GM23248 (cell line): ENCODE measurements around the gene NPTX2. TPM values are rescaled to one million over a fixed set of nuclear protein-coding genes. Genes with fewer than 3 reads are reported as not detected.

ENCODE experiments used
- DNase-seq: peaks from one replicate; pipeline ENCODE4 v3.0.0-alpha.2; 2015
- H2AFZ ChIP-seq: fragments of 200-600 bp; sonication (generic); 2 replicates; pipeline ENCODE4 v1.6.1; 2016; ENCODE audit warnings: antibody characterized with exemption
- H3F3A ChIP-seq: fragments of 200-600 bp; sonication (generic); 2 replicates; pipeline ENCODE4 v1.6.1; 2016; ENCODE audit warnings: mild to moderate bottlenecking, antibody characterized with exemption, mixed run types; ENCODE audit not compliant: insufficient read depth
- H3K27ac ChIP-seq: fragments of 200-600 bp; sonication (generic); 2 replicates; pipeline ENCODE4 v1.5.1; 2016; ENCODE audit warnings: mild to moderate bottlenecking
- H3K27me3 ChIP-seq: fragments of 200-600 bp; sonication (generic); replicated peaks from 2 replicates; pipeline ENCODE4 v1.6.1; 2016; ENCODE audit warnings: mild to moderate bottlenecking; ENCODE audit not compliant: insufficient read depth
- H3K36me3 ChIP-seq: fragments of 200-600 bp; sonication (generic); 2 replicates; pipeline ENCODE4 v1.6.1; 2016; ENCODE audit warnings: low read depth, mild to moderate bottlenecking
- H3K4me1 ChIP-seq: fragments of 200-600 bp; sonication (generic); 2 replicates; pipeline ENCODE4 v1.6.1; 2016; ENCODE audit warnings: mild to moderate bottlenecking; ENCODE audit not compliant: insufficient read depth
- H3K4me2 ChIP-seq: fragments of 200-600 bp; sonication (generic); one replicate; pipeline ENCODE4 v1.6.1; 2016; ENCODE audit warnings: mild to moderate bottlenecking; ENCODE audit not compliant: unreplicated experiment
- H3K4me3 ChIP-seq: fragments of 200-600 bp; sonication (generic); 2 replicates; pipeline ENCODE4 v1.5.1; 2016; ENCODE audit warnings: mild to moderate bottlenecking
- H3K79me2 ChIP-seq: fragments of 200-600 bp; sonication (generic); 2 replicates; pipeline ENCODE4 v1.6.1; 2016; ENCODE audit warnings: mild to moderate bottlenecking; ENCODE audit not compliant: insufficient read depth
- H3K9ac ChIP-seq: fragments of 200-600 bp; sonication (generic); 2 replicates; pipeline ENCODE4 v1.6.1; 2016; ENCODE audit warnings: mild to moderate bottlenecking
- H3K9me2 ChIP-seq: fragments of 200-600 bp; sonication (generic); 2 replicates; pipeline ENCODE4 v1.6.1; 2016; ENCODE audit warnings: mixed run types, mild to moderate bottlenecking, moderate library complexity; ENCODE audit not compliant: insufficient read depth
- H3K9me3 ChIP-seq: fragments of 200-600 bp; sonication (generic); one replicate; pipeline ENCODE4 v1.6.1; 2017; ENCODE audit warnings: low read depth
- H4K20me1 ChIP-seq: fragments of 200-600 bp; sonication (generic); 2 replicates; pipeline ENCODE4 v1.6.0; 2016; ENCODE audit not compliant: insufficient read depth
- EZH2 ChIP-seq: fragments of 200-600 bp; sonication (generic); IDR thresholded peaks from 2 replicates; pipeline ENCODE4 v1.6.1; 2018; ENCODE audit warnings: antibody characterized with exemption, mild to moderate bottlenecking; ENCODE audit not compliant: insufficient read depth, poor library complexity, severe bottlenecking
- EZH2phosphoT487 ChIP-seq: fragments of 200-600 bp; sonication (generic); IDR thresholded peaks from 2 replicates; pipeline ENCODE4 v1.6.1; 2018; ENCODE audit warnings: antibody characterized with exemption, moderate library complexity, mild to moderate bottlenecking, low read depth; ENCODE audit not compliant: insufficient read depth
- WGBS, 2 experiments: methylation state at CpG; one replicate each; pipeline ENCODE4 v1.1.6; 2015 to 2017; ENCODE audit warnings: low lambda C conversion rate in 2 of 2, low coverage in 1 of 2; ENCODE audit errors: missing lambda C conversion rate in 2 of 2; 5-methylcytosine and 5-hydroxymethylcytosine counted together
- in situ Hi-C: fragments of 300-500 bp; cut with MboI; formaldehyde crosslinking; loops from 2 replicates; pipeline ENCODE4 v1.15.0; 2020
- polyA plus RNA-seq: library from polyadenylated mRNA; unstranded; fragments of >200 nt; fragmentation: Nextera tagmentation; extraction: Ambion mirVana; gene quantifications from 2 replicates; pipeline ENCODE4 v1.2.1, GENCODE V29; 2016
- total RNA-seq: library from RNA; depleted of rRNA; stranded (reverse); fragments of >200 nt; shearing (Covaris generic); gene quantifications from 2 replicates; pipeline ENCODE4 v1.2.3, GENCODE V29; 2014

NPTX2 gene
- total and polyA plus RNA-seq, 2 experiments from 2014 or later, result 0.30 to 0.97 TPM

GRCh38 chr7:98646465-98646864, 29.4 kb downstream of the NPTX2 start:
- Histone ChIP-seq H3K4me3 (no peak overlapping the region), H3K9ac (no peak overlapping the region), H3F3A (no peaks in the 10 kb centered on the region), H2AFZ (no peak overlapping the region), H3K4me2 (no peak overlapping the region), H3K4me1 (no peaks in the 10 kb centered on the region), H3K36me3 (no peaks in the 10 kb centered on the region), H3K9me3 (no peaks in the 10 kb centered on the region), H3K27ac (no peak overlapping the region), H4K20me1 (no peaks in the 10 kb centered on the region), H3K9me2 (no peaks in the 10 kb centered on the region), H3K27me3 (no peaks in the 10 kb centered on the region), H3K79me2 (no peaks in the 10 kb centered on the region)
- in situ Hi-C loops, result no loop called here
- 18 to 25% methylated on average over 2 of the region's 2 CpGs for WGBS, 2 experiments
- no peak for DNase-seq
- TF ChIP-seq EZH2phosphoT487 (no peak), EZH2 (no peak)

- Histone ChIP-seq H3K4me3 (no peak overlapping the region), H3K27me3 (no peaks in the 10 kb centered on the region), H3K4me1 (no peaks in the 10 kb centered on the region), H3K9ac (no peak overlapping the region), H2AFZ (no peak overlapping the region), H3K9me3 (no peaks in the 10 kb centered on the region), H3K79me2 (no peaks in the 10 kb centered on the region), H4K20me1 (no peaks in the 10 kb centered on the region), H3K27ac (no peak overlapping the region), H3K4me2 (no peak overlapping the region), H3K9me2 (no peaks in the 10 kb centered on the region), H3K36me3 (no peaks in the 10 kb centered on the region), H3F3A (no peaks in the 10 kb centered on the region)
- TF ChIP-seq EZH2phosphoT487 (no peak), EZH2 (no peak)
- WGBS, 2 experiments, result 30 to 35% methylated on average over 4 of the region's 4 CpGs
- in situ Hi-C loops, result no loop called here
- no peak for DNase-seq
Observed at GRCh38 chr7:98647326-98647725, 30.2 kb downstream of the NPTX2 start.

GRCh38 chr7:98651760-98652159, 34.7 kb downstream of the NPTX2 start:
- H3K79me2 ChIP-seq, result no peaks in the 10 kb centered on the region
- 8% methylated on average over 6 of the region's 6 CpGs for WGBS, 2 experiments
- in situ Hi-C loops, result no loop called here
- no peak overlapping the region for H2AFZ ChIP-seq
- H3K4me1 ChIP-seq, result no peaks in the 10 kb centered on the region
- TF ChIP-seq EZH2, result no peak
- TF ChIP-seq EZH2phosphoT487, result no peak
- H3K9ac ChIP-seq, result no peak overlapping the region
- H3F3A ChIP-seq, result no peaks in the 10 kb centered on the region
- no peak overlapping the region for H3K4me2 ChIP-seq
- H3K9me2 ChIP-seq, result no peaks in the 10 kb centered on the region
- no peak overlapping the region for H3K4me3 ChIP-seq
- no peaks in the 10 kb centered on the region for H4K20me1 ChIP-seq
- H3K9me3 ChIP-seq, result no peaks in the 10 kb centered on the region
- no peaks in the 10 kb centered on the region for H3K27me3 ChIP-seq
- no peak for DNase-seq
- no peaks in the 10 kb centered on the region for H3K36me3 ChIP-seq
- H3K27ac ChIP-seq, result no peak overlapping the region

GRCh38 chr7:98653601-98654310, 36.7 kb downstream of the NPTX2 start:
- Histone ChIP-seq H3K27me3 (no peaks in the 10 kb centered on the region), H4K20me1 (no peaks in the 10 kb centered on the region), H3K9ac (no peak overlapping the region), H3K9me2 (no peaks in the 10 kb centered on the region), H3K27ac (no peak overlapping the region), H3K4me1 (no peaks in the 10 kb centered on the region), H3K9me3 (no peaks in the 10 kb centered on the region), H3K79me2 (no peaks in the 10 kb centered on the region), H3K36me3 (no peaks in the 10 kb centered on the region), H3K4me2 (no peak overlapping the region), H3K4me3 (no peak overlapping the region), H2AFZ (no peak overlapping the region), H3F3A (no peaks in the 10 kb centered on the region)
- no peak for DNase-seq
- WGBS, 2 experiments, result 38 to 39% methylated on average over 6 of the region's 6 CpGs
- TF ChIP-seq EZH2 (no peak), EZH2phosphoT487 (no peak)
- in situ Hi-C loops, result no loop called here
